Measurements from ENCODE around the gene RNGTT.

DNA sequence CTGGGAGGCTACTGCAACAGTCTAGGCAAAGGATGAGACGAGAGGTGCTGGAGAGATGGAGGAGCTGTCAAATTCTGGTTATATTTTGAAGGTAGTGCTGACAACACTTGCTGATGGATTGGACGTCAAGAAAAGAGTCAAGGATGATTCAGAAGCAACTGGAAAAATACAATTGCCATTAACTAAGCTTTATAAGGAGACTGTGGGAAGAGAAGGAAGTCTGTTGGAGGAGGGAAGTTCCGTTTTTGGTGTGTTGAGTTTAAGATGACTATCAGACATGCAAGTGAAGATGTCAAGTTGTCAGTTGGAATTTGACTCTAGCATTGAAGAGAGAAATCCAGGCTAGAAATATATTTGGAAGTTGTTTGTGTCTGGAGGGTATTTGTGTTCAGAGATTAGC is 358.1 kb downstream of the RNGTT start:
- TF ChIP-seq POLR2A (IDR thresholded peaks at IDR 0.05) (no peak), EP300 (IDR thresholded peaks at IDR 0.05) (no peak)

All from upper lobe of left lung (tissue), 4 donors.